Ishikawa (cell line): ENCODE results near the gene CTNND1.

Experiments used
- CEBPB ChIP-seq: IDR thresholded peaks from 2 replicates; pipeline ENCODE4 v1.6.1; 2012
- CREB1 ChIP-seq: IDR thresholded peaks from 2 replicates; pipeline ENCODE4 v1.6.1; 2012; ENCODE audit warnings: low read depth
- EP300 ChIP-seq: IDR thresholded peaks from 2 replicates; pipeline ENCODE4 v1.6.1; 2012; ENCODE audit warnings: borderline replicate concordance
- FOXM1 ChIP-seq: IDR thresholded peaks from 2 replicates; pipeline ENCODE4 v1.6.1; 2012; ENCODE audit warnings: low read depth, borderline replicate concordance
- RAD21 ChIP-seq: IDR thresholded peaks from 2 replicates; pipeline ENCODE4 v1.6.1; 2012; ENCODE audit warnings: low read depth
- TAF1 ChIP-seq: IDR thresholded peaks from 2 replicates; pipeline ENCODE4 v1.6.1; 2012; ENCODE audit warnings: low read depth, mild to moderate bottlenecking
- TCF12 ChIP-seq: IDR thresholded peaks from 2 replicates; pipeline ENCODE4 v1.6.1; 2012; ENCODE audit warnings: low read depth
- TEAD4 ChIP-seq: IDR thresholded peaks from 2 replicates; pipeline ENCODE4 v1.6.1; 2012
- ZBTB7A ChIP-seq: IDR thresholded peaks from 2 replicates; pipeline ENCODE4 v1.6.1; 2012; ENCODE audit warnings: low read depth
- TF ChIP-seq, protein P1 (sequence below): IDR thresholded peaks from 2 replicates; pipeline ENCODE4 v1.6.1; 2012
- TF ChIP-seq, protein P2 (sequence below): IDR thresholded peaks from 2 replicates; pipeline ENCODE4 v1.6.1; 2012; ENCODE audit warnings: low read depth, mild to moderate bottlenecking

DNA sequence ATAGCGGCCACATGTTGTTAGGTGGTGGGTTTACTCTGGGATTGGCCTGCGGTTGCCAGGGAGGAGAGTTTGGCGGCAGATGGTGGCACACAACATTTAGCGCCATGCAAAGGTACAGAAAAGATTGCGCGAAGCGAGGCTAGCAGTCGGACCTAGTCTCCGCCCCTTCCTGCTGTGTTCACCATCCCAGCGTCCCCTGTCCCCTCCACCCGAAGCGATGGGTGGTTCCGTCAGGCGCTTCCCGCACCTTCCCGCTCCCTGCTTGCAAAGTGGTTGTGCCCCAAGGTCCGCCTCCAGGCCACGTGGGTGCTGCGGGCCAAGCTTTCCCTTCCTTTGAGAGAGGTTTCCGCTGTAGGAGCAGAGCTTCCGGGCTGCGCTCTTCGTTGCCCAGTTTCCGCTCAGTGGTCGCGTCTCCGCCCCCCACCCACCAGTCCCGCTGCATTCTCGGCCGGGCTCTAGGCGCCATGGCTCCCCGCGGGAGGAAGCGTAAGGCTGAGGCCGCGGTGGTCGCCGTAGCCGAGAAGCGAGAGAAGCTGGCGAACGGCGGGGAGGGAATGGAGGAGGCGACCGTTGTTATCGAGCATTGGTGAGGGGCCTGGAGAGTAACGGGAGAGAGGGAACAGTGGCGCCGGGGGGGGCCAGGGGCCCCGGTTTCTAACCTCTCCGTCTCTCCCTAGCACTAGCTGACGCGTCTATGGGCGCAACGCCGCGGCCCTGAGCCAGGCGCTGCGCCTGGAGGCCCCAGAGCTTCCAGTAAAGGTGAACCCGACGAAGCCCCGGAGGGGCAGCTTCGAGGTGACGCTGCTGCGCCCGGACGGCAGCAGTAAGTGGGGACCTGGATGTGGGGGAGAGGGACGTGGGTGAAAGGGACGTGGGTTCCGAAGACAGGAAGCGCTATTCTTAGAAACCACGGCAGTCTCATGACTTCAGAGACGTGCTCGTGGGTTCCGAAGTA is 20.2 kb upstream of the CTNND1 start, which contains the start of gene SELENOH:
- TF ChIP-seq, protein P1, sequence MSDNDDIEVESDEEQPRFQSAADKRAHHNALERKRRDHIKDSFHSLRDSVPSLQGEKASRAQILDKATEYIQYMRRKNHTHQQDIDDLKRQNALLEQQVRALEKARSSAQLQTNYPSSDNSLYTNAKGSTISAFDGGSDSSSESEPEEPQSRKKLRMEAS, result peak; percentile 98
- TF ChIP-seq, protein P2, sequence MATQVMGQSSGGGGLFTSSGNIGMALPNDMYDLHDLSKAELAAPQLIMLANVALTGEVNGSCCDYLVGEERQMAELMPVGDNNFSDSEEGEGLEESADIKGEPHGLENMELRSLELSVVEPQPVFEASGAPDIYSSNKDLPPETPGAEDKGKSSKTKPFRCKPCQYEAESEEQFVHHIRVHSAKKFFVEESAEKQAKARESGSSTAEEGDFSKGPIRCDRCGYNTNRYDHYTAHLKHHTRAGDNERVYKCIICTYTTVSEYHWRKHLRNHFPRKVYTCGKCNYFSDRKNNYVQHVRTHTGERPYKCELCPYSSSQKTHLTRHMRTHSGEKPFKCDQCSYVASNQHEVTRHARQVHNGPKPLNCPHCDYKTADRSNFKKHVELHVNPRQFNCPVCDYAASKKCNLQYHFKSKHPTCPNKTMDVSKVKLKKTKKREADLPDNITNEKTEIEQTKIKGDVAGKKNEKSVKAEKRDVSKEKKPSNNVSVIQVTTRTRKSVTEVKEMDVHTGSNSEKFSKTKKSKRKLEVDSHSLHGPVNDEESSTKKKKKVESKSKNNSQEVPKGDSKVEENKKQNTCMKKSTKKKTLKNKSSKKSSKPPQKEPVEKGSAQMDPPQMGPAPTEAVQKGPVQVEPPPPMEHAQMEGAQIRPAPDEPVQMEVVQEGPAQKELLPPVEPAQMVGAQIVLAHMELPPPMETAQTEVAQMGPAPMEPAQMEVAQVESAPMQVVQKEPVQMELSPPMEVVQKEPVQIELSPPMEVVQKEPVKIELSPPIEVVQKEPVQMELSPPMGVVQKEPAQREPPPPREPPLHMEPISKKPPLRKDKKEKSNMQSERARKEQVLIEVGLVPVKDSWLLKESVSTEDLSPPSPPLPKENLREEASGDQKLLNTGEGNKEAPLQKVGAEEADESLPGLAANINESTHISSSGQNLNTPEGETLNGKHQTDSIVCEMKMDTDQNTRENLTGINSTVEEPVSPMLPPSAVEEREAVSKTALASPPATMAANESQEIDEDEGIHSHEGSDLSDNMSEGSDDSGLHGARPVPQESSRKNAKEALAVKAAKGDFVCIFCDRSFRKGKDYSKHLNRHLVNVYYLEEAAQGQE, result no peak
- TF ChIP-seq CREB1, result no peak
- TF ChIP-seq RAD21, result no peak
- TF ChIP-seq TEAD4, result peak; percentile 54
- TF ChIP-seq FOXM1, result no peak
- peak; percentile 79 for TF ChIP-seq TAF1
- TF ChIP-seq CEBPB, result 0 out of 2 replicates have a peak, but pooled peaks have one; percentile 34
- TF ChIP-seq EP300, result peak; percentile 43; the same call in 1 of the 2 replicates
- TF ChIP-seq TCF12, result peak; percentile 82
- peak; percentile 65; the same call in 1 of the 2 replicates for TF ChIP-seq ZBTB7A
